Lower leg skin (tissue), 3 donors: ENCODE results near the gene STOX1.
"Not testable (repeated sequence)": the region's sequence is repeated elsewhere in the genome, so short reads cannot be mapped to it uniquely, and the experiment has no call there.

Source experiments
- POLR2A ChIP-seq, 2 donors: fragments of 450-650 bp; IDR thresholded peaks; one replicate each; pipeline ENCODE4 v1.6.1; 2016 to 2017; ENCODE audit warnings: antibody characterized with exemption in 2 of 2, mild to moderate bottlenecking in 1 of 2, moderate library complexity in 1 of 2
- TF ChIP-seq, protein P1 (sequence below), 3 donors: fragments of 450-650 bp; IDR thresholded peaks; one replicate each; pipeline ENCODE4 v1.5.1; 2016; ENCODE audit warnings: antibody characterized with exemption in 3 of 3, mild to moderate bottlenecking in 3 of 3, moderate library complexity in 2 of 3

DNA sequence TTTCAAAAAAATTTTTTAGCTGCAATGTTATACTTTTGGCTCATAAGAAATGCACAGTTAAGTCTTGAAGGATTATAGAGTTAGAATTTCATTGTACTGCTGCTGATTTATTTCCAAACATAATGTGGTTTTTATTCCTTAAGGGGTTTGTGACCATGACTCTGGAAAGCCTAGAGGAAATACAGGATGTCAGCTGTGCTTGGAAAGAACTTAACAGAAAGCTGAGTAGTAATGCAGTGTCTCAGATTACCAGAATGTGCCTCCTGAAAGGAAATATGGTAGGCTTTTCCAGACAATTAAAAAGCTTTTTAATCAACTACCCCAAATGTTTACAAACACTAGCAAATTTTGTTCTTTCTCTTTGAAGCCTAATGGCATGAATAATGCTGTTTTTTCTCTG, 113.6 kb downstream of the STOX1 start:
- TF ChIP-seq, protein P1, sequence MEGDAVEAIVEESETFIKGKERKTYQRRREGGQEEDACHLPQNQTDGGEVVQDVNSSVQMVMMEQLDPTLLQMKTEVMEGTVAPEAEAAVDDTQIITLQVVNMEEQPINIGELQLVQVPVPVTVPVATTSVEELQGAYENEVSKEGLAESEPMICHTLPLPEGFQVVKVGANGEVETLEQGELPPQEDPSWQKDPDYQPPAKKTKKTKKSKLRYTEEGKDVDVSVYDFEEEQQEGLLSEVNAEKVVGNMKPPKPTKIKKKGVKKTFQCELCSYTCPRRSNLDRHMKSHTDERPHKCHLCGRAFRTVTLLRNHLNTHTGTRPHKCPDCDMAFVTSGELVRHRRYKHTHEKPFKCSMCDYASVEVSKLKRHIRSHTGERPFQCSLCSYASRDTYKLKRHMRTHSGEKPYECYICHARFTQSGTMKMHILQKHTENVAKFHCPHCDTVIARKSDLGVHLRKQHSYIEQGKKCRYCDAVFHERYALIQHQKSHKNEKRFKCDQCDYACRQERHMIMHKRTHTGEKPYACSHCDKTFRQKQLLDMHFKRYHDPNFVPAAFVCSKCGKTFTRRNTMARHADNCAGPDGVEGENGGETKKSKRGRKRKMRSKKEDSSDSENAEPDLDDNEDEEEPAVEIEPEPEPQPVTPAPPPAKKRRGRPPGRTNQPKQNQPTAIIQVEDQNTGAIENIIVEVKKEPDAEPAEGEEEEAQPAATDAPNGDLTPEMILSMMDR (IDR thresholded peaks at IDR 0.05): not testable (repeated sequence)
- not testable (repeated sequence) for TF ChIP-seq POLR2A (IDR thresholded peaks at IDR 0.05)
